Germinal center (tissue), 1 donor: Measurements from ENCODE around the gene ATP2A3.
"Not testable (repeated sequence)": the region's sequence is repeated elsewhere in the genome, so short reads cannot be mapped to it uniquely, and the experiment has no call there.

ENCODE experiments used
- DNase-seq: peaks from one replicate; pipeline ENCODE4 v3.0.0; 2012; ENCODE audit warnings: mixed read lengths, low spot score

ATP2A3 gene

DNA sequence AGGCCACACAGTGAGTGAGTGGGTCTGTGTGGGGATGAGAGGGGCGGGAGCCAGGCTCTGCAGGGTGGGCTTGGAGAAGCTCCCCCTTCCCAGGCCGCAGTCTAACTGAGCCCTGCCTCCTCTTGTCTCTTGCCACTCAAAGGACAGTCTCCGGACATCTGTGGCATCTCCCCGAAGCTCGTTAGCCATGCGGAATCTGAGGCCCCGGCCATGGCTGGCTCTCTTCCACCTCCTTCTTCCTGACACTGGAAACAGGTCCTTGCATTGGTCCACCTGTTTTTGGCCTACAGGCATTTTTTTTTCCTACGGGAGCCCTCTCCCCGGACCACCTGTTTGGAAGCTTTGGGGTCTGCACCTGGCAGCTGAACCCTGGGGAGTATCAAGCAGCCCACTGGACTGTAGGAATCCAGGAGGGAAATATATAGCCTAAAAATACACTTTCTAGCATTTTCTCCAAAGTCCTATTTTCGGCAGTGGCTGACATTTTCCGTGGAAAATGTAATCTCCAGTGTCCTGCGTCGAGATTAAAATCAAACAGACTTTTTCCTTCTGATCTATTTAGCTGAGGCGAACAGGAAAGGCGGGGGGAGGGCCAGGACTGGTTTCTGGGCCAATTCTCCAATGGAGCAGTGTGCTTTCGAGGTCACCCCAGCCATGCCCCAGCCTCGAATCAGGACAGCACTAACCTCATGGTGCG is 9.1 kb downstream of the ATP2A3 start:
- DNase-seq = no peak

DNA sequence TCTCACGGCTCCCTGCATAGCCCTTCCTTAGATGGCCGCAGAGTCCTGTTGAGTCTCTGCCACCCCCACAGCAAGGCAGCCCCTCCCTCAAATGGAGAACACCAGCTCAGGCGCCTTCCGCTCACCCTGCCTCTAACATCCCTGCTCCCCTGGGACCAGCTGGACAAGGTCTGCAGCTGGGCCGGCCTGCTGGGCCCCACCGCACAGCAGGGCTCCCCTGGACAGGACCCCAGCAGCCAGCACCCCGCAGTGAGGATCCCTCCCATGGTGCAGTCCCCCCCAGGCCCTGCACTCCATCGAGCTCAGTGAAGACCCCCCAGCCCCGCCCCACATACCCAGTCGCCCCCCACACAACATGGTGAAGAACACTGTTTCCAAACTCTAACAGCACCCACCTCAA is 10.2 kb downstream of the ATP2A3 start:
- DNase-seq = no peak

DNA sequence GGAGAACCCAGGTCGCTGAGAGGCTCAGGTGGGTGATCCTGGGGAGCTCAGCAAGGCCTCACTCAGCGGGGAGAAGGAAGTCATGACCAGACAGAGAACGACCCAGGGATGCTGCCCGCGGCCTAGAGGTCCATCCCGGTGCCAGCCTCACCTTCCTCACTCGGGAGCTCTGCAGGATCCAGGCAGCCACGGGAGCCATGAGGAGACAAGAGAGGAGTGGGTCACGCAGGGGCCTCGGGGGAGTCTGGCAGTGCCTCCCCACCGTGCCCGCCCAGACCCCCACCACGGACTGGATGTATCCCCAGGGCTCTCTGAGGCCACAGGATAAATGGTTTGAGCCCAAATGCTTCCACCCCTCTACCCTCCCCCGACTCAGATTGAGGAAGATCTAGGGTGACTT is 10.7 kb downstream of the ATP2A3 start:
- DNase-seq = no peak

DNA sequence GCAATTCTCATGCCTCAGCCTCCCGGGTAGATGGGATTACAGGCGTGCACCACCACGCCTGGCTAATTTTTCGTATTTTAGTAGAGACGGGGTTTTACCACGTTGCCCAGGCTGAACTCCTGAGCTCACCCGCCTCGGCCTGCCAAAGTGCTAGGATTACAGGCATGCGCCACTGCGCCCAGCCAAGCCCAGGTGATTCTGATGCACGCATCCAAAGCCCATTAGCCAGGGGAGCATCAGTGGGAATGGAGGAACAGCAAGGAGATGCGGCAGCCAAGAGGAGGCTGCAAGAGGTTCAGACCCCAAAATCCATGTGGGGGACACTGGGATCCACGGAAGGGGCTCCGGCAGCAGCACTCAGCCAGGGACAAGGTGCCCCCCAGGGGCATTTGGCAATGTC is 12.1 kb downstream of the ATP2A3 start:
- no peak for DNase-seq

DNA sequence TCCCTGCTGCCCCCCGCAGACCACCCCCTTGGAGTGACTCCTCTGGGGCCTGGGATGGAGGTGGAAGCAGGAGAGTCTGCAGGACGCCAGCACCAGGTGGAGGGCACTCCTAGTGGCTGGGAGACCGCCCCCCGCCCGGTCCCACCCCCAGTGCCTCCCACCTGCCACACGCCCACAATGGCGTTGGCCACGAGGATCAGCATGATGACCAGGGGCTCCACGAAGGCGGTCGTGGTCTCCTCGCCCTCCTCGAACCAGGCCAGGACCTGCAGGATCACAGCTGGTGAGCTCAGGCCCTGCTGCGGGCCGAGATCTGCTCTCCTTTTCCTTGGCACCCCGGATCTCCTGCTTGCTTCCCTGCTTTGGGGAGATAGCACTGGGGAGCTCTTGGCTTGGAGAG is 12.8 kb downstream of the ATP2A3 start:
- no peak for DNase-seq

DNA sequence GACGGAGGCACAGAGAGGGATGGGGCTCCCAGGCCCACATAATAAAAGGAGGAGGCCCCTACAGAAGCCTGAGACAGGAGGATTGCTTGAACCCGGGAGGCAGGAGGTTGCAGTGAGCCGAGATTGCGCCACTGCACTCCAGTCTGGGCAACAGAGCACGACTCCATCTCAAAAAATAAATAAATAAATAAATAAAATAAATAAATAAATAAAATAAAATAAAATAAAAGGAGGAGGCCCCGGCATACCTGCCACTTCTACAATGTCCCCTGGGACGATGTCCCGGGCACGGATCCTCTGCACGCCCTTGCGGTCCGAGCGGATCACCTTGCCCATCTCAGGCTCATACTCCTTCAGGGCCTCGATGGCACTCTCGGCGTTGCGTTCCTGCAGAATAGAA is 13.2 kb downstream of the ATP2A3 start:
- DNase-seq = no peak

DNA sequence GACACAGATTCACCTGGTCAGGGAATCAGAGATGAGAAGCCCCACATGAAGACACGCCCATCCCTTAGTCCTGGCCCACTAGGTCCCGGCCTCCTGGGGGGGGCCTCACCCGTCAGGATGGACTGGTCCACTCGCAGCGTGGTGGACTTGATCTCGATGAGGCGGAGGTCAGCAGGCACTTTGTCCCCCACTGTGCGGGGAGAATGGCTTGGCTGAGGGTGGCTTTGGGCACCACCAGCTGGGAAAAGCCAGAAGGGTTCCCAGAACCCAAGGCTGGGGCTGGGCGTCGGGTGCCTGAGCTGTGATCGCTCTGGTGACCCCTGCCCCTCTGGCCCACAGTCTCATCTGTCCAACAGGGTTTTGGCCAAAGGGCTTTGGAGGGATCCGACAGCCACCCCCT is 13.7 kb downstream of the ATP2A3 start:
- DNase-seq = no peak

DNA sequence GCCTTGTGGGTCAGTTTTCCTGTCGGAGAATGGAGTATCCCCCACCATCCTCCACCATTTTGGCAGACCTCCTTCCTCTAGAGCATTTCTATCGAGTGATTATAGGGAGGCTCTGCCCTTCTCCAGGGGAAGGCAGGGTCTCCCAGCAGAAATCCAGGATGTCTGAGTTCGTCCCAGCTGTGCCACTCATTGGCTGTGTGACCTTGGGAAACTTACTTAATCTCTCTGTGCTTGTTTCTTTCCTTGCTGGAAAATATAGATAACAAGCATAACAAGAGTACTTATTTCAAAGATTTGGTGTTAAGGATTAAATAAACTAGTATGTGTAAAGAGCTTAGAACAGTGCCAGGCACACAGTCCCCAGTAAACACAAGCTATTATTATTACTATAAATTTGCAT is 14.8 kb downstream of the ATP2A3 start:
- DNase-seq = no peak

DNA sequence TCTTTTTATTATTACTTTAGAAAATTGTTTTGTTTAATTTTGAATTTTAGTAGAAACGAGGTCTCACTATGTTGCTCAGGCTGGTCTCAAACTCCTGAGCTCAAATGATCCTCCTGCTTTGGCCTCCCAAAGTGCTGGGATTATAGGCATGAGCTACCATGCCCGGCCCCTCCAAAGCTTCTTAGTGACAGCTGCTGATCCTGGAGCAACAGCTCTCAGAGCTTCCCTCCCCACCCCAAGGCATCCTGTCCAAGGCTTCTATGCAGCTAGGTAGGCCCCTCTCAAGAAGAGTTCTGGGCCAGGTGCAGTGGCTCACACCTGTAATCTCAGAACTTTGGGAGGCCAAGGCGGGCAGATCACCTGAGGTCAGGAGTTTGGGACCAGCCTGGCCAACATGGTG is 15.7 kb downstream of the ATP2A3 start:
- not testable (repeated sequence) for DNase-seq

DNA sequence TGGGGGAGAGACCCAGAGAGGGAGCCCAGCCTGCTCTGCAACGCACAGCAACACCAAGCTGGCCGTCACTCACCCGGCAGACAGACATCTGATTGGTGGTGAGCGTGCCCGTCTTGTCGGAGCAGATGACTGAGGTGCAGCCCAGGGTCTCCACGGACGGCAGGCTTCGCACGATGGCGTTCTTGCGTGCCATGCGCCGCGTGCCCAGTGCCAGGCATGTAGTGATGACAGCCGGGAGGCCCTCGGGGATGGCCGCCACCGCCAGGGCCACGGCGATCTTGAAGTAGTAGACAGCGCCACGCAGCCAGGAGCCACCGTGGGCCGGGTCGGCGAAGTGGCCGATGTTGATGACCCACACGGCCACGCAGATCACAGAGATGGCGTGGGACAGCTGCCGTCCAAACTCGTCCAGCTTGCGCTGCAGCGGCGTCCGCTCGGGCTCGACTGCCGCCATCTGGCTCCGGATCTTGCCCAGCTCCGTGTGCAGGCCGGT is 16.9 kb downstream of the ATP2A3 start:
- no peak for DNase-seq

DNA sequence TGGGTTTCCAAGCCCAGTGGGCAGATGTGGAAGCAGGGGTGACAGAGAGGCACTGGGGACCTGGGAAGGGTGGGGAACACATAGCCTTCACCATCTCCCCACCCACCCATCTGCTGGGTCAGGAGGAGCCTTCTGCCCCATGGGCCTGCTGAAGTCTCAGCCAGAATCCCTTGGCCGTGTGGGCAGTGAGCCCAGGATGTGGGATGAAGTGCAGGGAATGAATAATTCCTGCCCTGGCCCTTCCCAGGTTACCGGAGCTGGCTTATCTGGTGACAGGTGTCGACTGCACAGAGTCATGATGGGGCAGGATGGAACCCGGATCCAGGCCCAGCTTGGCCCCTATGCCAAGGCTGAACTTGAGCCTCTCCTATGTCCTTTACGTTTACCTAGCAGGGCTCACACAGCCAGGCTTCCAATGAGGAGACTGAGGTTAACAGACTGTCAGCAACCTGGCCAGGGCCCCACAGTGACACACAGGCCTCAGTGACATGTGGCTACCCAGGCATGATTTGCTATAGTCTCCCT is 17.5 kb downstream of the ATP2A3 start:
- no peak for DNase-seq

DNA sequence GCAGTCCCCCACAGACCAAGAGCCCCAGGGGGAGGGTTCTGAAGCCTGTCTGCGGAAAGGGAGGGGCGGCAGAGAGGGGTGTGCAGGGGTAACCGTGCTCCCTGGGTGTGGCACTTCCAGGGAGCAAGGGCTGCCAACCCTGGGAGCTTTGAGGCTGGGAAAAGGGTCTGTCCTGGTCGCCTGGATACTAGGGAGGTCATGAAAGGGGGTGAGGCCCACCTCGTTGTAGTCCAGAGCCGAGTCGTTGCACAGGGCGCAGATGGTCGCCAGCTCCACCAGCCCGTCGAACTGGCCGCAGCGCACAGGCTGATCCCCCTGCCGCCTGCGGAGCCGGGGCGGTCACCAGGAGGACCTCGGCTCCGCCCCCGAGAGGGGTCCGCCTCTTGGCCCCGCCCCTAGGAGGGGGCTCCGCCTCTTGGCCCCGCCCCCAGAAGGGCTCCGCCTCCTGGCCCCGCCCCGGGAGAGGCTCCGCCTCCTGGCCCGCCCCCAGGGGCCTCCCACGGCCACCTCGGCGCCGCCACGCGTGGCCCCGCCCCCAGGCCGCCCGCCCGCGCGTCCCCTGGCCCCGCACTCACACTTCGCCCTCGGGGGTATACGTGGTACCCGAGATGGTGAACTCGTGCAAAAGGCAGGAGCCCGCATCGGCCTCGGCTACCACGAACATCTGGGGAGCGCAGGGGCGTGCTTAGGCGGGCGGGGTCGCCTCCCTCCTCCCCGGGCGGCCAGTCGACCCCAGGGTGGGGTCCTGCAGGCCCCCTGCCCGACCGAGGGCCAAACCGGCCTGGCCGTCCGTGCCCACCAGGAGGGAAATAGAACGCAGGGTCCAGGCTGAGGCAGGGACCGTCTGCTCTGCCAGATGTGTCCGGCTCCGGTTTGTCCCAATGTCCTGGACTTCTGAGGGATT is 19.5 kb downstream of the ATP2A3 start:
- peak; percentile 67 for DNase-seq

DNA sequence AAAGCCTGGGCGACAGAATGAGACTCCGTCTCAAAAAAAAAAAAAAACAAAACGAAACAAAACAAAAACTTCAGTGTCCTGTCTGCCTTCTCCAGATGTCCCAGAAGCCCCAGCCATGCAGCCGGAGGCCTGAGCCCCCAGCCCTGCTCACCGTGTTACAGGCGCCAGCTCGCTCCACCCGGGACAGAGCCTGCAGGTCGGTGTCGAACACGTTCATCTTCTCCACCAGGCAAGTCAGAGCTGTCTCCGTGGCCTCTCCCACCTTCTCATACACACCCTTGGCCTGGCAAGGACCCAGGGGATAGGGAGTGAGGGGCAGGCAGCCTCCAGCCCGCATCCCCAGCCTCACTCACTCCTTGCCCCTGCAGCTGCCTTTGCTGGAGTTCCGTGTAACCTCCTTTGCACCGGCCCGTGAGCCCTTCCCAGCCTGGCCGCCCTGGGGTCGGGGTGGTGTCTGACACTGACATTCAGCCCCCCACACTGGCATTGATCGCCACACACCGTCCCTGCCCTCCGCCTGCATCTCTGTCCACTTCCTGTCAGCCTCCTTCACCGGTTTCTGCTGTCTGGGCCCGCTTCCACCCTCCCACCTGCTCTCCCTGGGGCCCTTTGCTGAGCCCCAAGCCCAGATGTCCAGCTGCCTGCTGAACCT is 20.9 kb downstream of the ATP2A3 start:
- DNase-seq = no peak

DNA sequence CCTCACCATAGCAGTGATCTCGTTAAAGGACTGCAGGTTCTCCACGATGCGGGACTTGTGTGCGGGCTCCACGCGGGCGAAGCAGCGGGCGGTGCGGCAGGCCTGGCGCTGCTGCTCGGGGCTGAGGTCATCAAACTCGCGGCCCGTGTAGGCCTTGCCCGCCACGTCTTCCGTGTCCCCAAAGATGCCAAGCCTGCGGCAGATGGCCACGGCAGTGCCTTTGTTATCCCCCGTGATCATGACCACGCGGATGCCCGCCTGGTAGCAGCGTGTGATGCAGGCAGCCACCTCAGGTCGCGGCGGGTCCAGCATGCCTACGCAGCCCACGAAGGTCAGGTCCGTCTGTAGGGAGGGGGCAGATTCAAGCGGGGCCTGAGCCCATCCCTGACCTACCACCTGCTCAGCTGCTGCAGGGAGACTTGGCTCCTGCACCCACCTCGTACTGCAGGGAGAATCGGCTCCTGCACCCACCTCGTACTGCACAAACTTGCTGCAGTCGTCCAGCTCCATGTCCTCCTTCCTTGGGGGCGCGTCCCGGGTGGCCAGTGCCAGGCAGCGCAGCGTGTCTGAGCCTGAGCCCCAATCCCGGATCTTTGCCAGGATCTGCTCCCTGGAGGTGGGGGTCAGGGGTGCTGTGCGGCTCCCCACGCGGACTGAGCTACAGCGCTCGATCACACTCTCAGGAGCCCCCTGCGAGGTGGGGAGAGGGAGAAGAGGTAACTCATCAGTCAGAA is 23.1 kb downstream of the ATP2A3 start:
- no peak for DNase-seq

DNA sequence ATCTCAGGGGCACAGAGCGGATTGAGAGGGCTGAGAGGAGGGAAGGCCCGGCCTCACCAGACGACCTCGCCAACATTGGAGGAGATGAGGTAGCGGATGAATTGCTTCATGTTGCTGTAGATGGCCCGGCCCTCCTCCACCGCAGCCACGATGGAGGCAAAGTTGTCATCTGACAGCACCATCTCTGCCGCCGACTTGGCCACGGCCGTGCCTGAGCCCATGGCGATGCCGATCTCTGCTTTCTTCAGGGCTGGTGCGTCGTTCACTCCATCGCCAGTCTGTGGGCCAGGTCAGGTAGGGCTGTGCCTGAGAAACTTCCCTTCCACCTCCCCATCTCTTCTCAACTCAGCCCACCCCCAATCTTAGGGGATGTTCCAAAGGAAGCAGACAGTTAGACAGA is 26.9 kb downstream of the ATP2A3 start:
- no peak for DNase-seq

DNA sequence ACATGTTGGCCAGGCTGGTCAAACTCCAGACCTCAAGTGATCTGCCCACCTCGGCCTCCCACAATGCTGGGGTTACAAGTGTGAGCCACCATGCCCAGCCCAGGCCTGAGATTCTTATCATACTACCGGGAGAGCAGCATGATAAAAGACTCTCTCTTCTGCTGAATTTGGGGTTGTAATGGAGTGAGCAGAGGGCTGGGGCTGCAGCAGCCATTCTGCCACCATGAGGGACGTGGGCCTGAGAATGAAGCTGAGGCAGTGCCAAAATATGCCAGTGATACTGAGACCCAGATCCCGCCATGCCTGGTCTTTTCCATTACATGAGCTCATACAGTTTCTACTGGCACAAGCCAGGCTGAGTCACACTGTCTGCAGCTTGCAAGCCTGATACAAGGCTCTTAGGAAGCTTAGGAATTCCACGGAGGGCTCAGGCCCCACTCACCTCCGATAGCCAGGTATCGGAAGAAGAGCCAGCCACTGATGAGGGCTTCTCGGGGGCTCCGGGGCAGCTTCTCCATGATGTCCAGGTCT is 28.3 kb downstream of the ATP2A3 start:
- no peak for DNase-seq

DNA sequence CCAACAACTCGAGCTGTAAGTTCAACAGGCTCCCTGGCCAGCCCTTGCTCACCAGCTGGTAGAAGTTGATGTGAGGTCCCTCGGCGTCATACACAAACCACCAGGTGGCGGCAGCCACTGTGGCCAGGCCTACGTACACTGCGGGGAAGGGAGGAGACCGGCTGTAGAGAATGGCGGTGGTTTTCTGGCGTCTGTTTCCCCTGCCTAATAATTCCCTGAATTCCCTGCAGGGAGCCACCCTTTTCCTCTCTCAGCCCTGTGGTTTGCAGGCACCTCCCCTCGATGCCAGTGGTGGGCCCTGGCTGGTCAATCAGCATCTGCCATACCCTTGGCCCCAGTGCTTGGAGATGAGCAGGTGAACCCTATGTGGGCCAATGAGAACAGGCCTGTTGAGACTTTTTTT is 29.1 kb downstream of the ATP2A3 start:
- DNase-seq = no peak

DNA sequence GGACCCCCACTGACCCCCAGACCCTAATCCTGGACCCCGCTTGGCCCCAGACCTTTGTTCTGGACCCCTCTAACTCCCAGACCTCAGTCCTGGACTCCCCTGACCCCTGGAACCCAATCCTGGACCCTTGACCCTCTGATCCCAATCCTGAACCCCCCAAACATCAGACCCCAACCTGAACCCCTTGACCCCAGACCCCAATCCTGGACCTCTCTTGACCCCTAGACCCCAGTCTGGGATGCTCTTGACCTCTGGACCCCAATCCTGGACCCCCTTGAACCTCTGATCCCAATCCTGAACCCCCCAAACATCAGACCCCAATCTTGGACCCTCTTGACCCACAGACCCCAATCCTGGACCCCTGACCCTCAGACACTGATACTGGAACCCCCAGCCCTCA is 34.5 kb downstream of the ATP2A3 start:
- DNase-seq = no peak

DNA sequence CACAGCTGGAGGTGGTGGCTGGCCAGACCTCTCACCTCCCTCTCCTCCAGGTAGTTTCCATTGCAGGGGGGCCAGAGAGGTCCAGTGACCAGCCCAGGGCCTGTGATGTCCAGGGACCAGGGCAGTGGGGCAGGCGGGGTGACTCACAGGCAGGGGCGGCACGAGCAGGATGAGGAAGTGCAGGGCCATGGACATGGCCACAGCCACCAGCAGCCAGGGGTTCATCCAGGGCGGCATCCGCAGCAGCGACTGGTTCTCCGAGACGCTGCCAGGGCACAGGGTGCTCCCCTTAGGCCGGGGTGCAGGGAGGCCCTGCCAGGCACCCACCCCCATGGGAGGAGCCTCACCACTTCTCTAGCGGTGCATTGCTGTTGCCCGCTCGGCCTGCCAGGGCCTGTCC is 35.1 kb downstream of the ATP2A3 start:
- no peak for DNase-seq

DNA sequence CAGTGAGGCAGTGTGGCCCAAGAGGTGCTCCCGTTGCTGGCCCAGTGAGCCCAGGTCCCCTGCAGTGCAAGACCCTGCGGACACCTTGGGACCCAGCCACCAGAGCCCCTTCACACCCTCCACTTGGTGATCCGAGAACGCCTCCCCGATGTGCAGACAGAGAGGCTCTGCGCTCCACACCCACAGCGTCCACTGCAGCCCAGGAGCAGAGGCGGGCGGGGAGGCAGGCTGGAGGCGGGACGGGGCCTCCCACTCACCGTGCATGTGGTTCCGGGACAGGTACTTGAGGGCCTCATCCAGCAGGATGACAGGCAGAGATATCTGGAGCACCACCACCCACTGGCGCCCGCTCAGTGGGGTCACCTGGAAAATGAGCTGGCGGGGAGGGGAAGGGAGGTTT is 35.8 kb downstream of the ATP2A3 start:
- DNase-seq = no peak

DNA sequence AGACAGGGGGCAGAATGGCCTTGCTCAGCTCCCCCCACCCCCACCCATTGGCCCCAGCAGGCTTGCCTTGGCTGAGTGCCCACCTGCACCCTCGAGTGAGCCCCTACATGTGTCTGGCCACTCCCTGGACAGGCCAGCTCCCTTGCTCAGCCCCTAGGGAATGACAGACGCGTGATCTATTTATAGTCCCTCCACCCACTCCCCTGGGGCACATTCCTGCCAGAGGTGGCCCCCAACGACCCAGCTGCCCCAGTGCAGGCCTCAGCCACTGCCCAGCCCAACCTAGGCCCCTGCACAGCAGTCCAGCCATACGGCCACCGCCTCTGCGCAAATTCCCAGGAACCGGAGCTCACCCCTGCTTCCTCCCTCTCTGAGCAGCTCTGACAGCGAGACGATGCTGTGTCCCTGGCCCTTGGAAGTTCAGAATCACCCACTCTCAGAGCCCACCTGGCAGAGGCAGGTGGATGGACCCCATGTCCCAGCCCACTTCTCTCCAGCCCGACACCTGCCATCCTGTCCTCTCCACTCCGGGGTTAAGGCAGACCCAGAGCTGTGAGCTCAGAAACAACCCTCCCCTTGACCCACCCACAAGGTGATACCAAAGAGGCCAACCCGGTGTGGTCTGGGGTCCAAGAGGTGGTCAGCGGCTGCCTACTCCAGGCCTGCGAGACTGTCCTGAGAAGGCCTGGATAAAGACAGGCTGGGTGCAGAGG is 36.5 kb downstream of the ATP2A3 start:
- DNase-seq = no peak
